Dendritic cell treated with granulocyte-macrophage colony-stimulating factor and Interleukin-4, amounts not matched to agents 40 ng/mL and 50 ng/mL, for 4 days (primary cell): ENCODE results near the gene PLCB4.

Experiments used
- H3K27ac Mint-ChIP-seq: one replicate; pipeline ENCODE4 v1.8.0; 2022; ENCODE audit warnings: mild to moderate bottlenecking, mixed read lengths
- H3K27me3 Mint-ChIP-seq: one replicate; pipeline ENCODE4 v1.8.0; 2022; ENCODE audit warnings: mild to moderate bottlenecking, mixed read lengths
- H3K36me3 Mint-ChIP-seq: one replicate; pipeline ENCODE4 v1.8.0; 2022; ENCODE audit warnings: low read depth, mixed read lengths
- H3K4me1 Mint-ChIP-seq: one replicate; pipeline ENCODE4 v1.8.0; 2022; ENCODE audit warnings: low read depth, mixed read lengths
- H3K4me3 Mint-ChIP-seq: one replicate; pipeline ENCODE4 v1.8.0; 2022; ENCODE audit warnings: mild to moderate bottlenecking, moderate library complexity, mixed read lengths
- H3K9me3 Mint-ChIP-seq: one replicate; pipeline ENCODE4 v1.8.0; 2022; ENCODE audit warnings: mixed read lengths
- intact Hi-C: fragments of 100-400 bp; cut with micrococcal nuclease; formaldehyde crosslinking; loops from one replicate; pipeline ENCODE4 v1.15.0; 2022

Gene PLCB4

GRCh38 chr20:9349249-9349648, 280.4 kb downstream of the PLCB4 start:
- Mint-ChIP-seq H3K27me3 (no peaks in the 10 kb centered on the region), H3K4me1 (no peaks in the 10 kb centered on the region), H3K36me3 (no peaks in the 10 kb centered on the region), H3K4me3 (no peak overlapping the region), H3K9me3 (no peaks in the 10 kb centered on the region), H3K27ac (no peak overlapping the region)
- intact Hi-C loops = no loop called here

- Mint-ChIP-seq H3K4me1 (no peaks in the 10 kb centered on the region), H3K4me3 (no peak overlapping the region), H3K36me3 (no peaks in the 10 kb centered on the region), H3K9me3 (no peaks in the 10 kb centered on the region), H3K27me3 (no peaks in the 10 kb centered on the region), H3K27ac (no peak overlapping the region)
- intact Hi-C loops = no loop called here
These were observed 283.9 kb downstream of the PLCB4 start for GRCh38 chr20:9352739-9353138.

GRCh38 chr20:9353180-9353915, 284.5 kb downstream of the PLCB4 start:
- Mint-ChIP-seq H3K36me3 (no peaks in the 10 kb centered on the region), H3K27ac (no peak overlapping the region), H3K4me1 (no peaks in the 10 kb centered on the region), H3K27me3 (no peaks in the 10 kb centered on the region), H3K4me3 (no peak overlapping the region), H3K9me3 (no peaks in the 10 kb centered on the region)
- intact Hi-C loops = no loop called here

GRCh38 chr20:9353916-9354276, 285.0 kb downstream of the PLCB4 start:
- intact Hi-C loops = no loop called here
- Mint-ChIP-seq H3K36me3 (no peaks in the 10 kb centered on the region), H3K9me3 (no peaks in the 10 kb centered on the region), H3K27ac (no peak overlapping the region), H3K27me3 (no peaks in the 10 kb centered on the region), H3K4me1 (no peaks in the 10 kb centered on the region), H3K4me3 (no peak overlapping the region)

- no peak overlapping the region for H3K27ac Mint-ChIP-seq
- no peaks in the 10 kb centered on the region for H3K4me1 Mint-ChIP-seq
- H3K9me3 Mint-ChIP-seq = no peaks in the 10 kb centered on the region
- intact Hi-C loops = no loop called here
- H3K4me3 Mint-ChIP-seq = no peak overlapping the region
- H3K27me3 Mint-ChIP-seq = no peaks in the 10 kb centered on the region
- no peaks in the 10 kb centered on the region for H3K36me3 Mint-ChIP-seq
These were observed 285.7 kb downstream of the PLCB4 start for GRCh38 chr20:9354579-9354978.

- no peaks in the 10 kb centered on the region for H3K27me3 Mint-ChIP-seq
- H3K36me3 Mint-ChIP-seq = no peaks in the 10 kb centered on the region
- intact Hi-C loops = no loop called here
- no peak overlapping the region for H3K27ac Mint-ChIP-seq
- H3K4me1 Mint-ChIP-seq = no peaks in the 10 kb centered on the region
- H3K9me3 Mint-ChIP-seq = no peaks in the 10 kb centered on the region
- H3K4me3 Mint-ChIP-seq = no peak overlapping the region
These were observed 289.1 kb downstream of the PLCB4 start for GRCh38 chr20:9358001-9358400.

GRCh38 chr20:9359561-9360308, 290.8 kb downstream of the PLCB4 start:
- no peaks in the 10 kb centered on the region for H3K36me3 Mint-ChIP-seq
- H3K4me1 Mint-ChIP-seq = no peaks in the 10 kb centered on the region
- no peaks in the 10 kb centered on the region for H3K27me3 Mint-ChIP-seq
- intact Hi-C loops = loop anchor here (1.0 to 5.0 kb wide), 3 partner anchors 142 to 568 kb away; no protein-coding TSS in a partner anchor
- no peaks in the 10 kb centered on the region for H3K9me3 Mint-ChIP-seq
- no peak overlapping the region for H3K4me3 Mint-ChIP-seq
- H3K27ac Mint-ChIP-seq = no peak overlapping the region

GRCh38 chr20:9360431-9360830, 291.5 kb downstream of the PLCB4 start:
- Mint-ChIP-seq H3K36me3 (no peaks in the 10 kb centered on the region), H3K9me3 (no peaks in the 10 kb centered on the region), H3K27me3 (no peaks in the 10 kb centered on the region), H3K27ac (no peak overlapping the region), H3K4me1 (no peaks in the 10 kb centered on the region), H3K4me3 (no peak overlapping the region)
- intact Hi-C loops = loop anchor here (5.0 kb wide), 1 partner anchor 143 kb away; no protein-coding TSS in a partner anchor

GRCh38 chr20:9363673-9364072, 294.8 kb downstream of the PLCB4 start:
- H3K27ac Mint-ChIP-seq = no peak overlapping the region
- intact Hi-C loops = loop anchor here (5.0 kb wide), 1 partner anchor 146 kb away; no protein-coding TSS in a partner anchor
- H3K9me3 Mint-ChIP-seq = no peaks in the 10 kb centered on the region
- no peak overlapping the region for H3K4me3 Mint-ChIP-seq
- no peaks in the 10 kb centered on the region for H3K4me1 Mint-ChIP-seq
- no peaks in the 10 kb centered on the region for H3K36me3 Mint-ChIP-seq
- H3K27me3 Mint-ChIP-seq = no peaks in the 10 kb centered on the region

GRCh38 chr20:9367328-9367727, 298.4 kb downstream of the PLCB4 start:
- Mint-ChIP-seq H3K4me3 (no peak overlapping the region), H3K27ac (no peak overlapping the region), H3K27me3 (no peaks in the 10 kb centered on the region), H3K36me3 (no peaks in the 10 kb centered on the region), H3K9me3 (no peaks in the 10 kb centered on the region), H3K4me1 (no peaks in the 10 kb centered on the region)
- intact Hi-C loops = no loop called here

GRCh38 chr20:9367746-9368145, 298.9 kb downstream of the PLCB4 start:
- intact Hi-C loops = no loop called here
- no peak overlapping the region for H3K4me3 Mint-ChIP-seq
- no peak overlapping the region for H3K27ac Mint-ChIP-seq
- no peaks in the 10 kb centered on the region for H3K36me3 Mint-ChIP-seq
- no peaks in the 10 kb centered on the region for H3K4me1 Mint-ChIP-seq
- no peaks in the 10 kb centered on the region for H3K9me3 Mint-ChIP-seq
- H3K27me3 Mint-ChIP-seq = no peaks in the 10 kb centered on the region

- H3K4me1 Mint-ChIP-seq = no peaks in the 10 kb centered on the region
- no peaks in the 10 kb centered on the region for H3K27me3 Mint-ChIP-seq
These were observed 300.0 kb downstream of the PLCB4 start for GRCh38 chr20:9368893-9369292.

GRCh38 chr20:9369557-9369956, 300.7 kb downstream of the PLCB4 start:
- no peaks in the 10 kb centered on the region for H3K36me3 Mint-ChIP-seq
- no peaks in the 10 kb centered on the region for H3K27me3 Mint-ChIP-seq
- H3K27ac Mint-ChIP-seq = no peak overlapping the region
- no peaks in the 10 kb centered on the region for H3K4me1 Mint-ChIP-seq
- H3K9me3 Mint-ChIP-seq = no peaks in the 10 kb centered on the region
- H3K4me3 Mint-ChIP-seq = no peak overlapping the region
- intact Hi-C loops = no loop called here

More at GRCh38 chr20:9368893-9369292, 300.0 kb downstream of the PLCB4 start:
- H3K36me3 Mint-ChIP-seq = no peaks in the 10 kb centered on the region
- H3K9me3 Mint-ChIP-seq = no peaks in the 10 kb centered on the region
- no peak overlapping the region for H3K27ac Mint-ChIP-seq
- intact Hi-C loops = no loop called here
- H3K4me3 Mint-ChIP-seq = no peak overlapping the region

GRCh38 chr20:9374072-9374471, 305.2 kb downstream of the PLCB4 start:
- Mint-ChIP-seq H3K4me1 (no peaks in the 10 kb centered on the region), H3K9me3 (no peaks in the 10 kb centered on the region), H3K27ac (no peak overlapping the region), H3K27me3 (no peaks in the 10 kb centered on the region), H3K4me3 (no peak overlapping the region), H3K36me3 (no peaks in the 10 kb centered on the region)
- intact Hi-C loops = no loop called here
